Germinal center (tissue), 1 donor: Measurements from ENCODE around the gene TRPM3.

Source experiments
- DNase-seq: peaks from one replicate; pipeline ENCODE4 v3.0.0; 2012; ENCODE audit warnings: mixed read lengths, low spot score

TRPM3 gene

DNA sequence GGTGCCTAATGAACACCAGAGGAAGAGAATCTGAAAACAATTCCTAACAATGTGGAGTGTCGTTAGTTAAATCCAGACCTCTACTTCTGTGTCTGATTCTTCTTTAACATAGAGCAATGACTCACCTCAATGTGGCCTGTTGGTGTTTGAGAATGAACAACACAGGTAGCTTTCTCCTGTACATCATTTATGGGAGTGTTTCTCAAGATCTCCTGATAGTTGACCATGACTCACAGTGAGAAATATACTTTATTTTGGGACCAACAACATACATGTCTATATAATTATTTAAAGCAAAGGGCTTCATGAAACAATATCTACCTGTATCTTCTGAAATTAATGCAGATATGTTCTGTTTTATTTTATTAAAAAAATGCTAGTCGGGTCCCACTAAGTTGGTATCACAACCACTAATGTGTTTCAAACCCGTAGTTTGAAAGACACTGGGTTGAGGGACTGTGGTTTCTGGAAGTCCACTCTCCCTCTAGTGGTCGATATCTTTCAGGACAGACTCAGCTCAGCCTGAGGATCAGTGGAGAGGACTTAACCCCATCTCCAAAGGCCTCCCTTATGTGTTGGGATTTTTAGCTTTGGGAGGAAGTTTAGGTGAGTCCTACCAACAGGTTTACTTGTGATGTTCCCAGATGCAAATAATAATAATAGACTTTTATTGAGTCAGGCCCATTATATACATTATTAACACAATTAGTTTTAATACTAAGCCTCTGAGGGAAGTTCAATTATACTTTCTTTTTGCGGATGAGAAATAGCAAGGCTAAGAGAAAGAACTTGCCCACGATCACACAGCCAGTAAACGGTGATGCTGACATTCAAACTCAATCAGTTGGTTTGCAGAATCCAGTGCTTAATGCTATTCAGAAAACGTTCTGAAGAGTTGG, 636.9 kb downstream of the TRPM3 start:
- DNase-seq = peak; percentile 37

DNA sequence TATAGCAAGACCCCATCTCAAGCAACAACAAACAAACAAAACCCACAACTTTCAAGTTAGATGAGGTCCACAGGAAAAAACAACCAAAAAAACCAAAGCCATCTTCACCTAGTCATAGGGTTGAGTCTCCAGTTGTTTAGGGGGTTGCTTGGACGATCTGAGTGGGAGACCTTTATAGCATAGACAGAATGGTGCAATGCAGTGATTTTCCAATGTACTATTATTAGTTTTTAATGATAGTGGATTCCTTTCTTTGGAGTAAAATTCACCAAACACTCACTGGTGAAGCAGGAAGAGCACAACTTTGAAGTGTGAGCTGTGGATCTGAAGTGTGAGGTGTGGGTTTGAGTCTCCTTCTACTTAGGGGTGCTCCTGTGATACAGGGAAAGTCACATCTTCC, 640.0 kb downstream of the TRPM3 start:
- DNase-seq = no peak

DNA sequence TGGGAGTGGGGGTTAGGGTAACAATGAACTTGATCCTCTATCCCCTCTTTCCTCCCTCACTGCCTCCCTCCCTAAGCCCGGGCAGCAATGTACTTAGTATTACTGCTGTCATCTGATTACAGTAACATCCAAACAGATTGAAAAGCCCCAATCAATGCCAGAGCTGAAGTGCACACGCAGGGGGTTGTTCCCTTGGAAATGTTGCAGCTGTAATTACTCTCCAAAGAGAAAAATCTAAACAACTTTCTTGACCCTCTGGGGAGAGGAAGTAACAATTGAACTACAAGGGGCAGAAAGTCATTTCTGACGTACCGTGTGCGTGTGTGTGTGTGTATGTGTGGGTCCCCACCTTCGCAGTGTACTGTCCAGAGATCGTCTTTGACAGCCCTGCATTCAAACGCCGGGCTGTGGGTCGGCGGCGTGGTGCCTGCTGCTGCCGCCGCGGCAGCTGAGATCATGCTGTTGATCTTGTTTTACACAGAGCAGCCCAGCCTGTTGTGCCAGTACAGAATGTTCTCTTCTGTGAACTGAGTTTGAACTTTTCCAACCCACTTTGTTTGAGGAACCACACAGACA, 640.9 kb downstream of the TRPM3 start:
- DNase-seq = no peak

DNA sequence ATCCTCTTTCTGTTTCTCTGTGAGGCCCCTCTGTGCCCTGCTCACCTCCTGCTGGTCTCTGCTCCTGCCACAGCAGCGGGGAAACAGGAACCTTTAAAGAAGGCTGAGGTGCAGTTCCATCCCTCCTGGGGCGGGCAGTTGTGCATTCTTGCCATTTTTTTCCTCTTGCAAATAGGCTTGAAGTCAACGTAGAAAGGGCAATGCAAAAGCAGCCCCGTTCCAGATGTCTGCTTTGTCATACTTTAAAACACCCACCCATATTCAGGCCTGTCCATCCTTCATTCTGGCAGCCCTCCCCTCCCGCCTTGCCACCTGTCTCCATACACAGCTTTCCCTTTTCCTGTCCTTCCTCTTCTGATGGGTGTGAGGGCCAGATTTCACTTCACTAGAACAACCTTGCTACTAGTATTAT, 641.5 kb downstream of the TRPM3 start:
- no peak for DNase-seq
